H1 (cell line): ENCODE measurements around the gene TXNRD2. TPM values are rescaled to one million over a fixed set of nuclear protein-coding genes. Genes with fewer than 3 reads are reported as not detected.

ENCODE experiments used
- CTCF ChIA-PET: fragments of 300-600 bp; sonication (Branson Sonifier 250); formaldehyde crosslinking; loops from one replicate; lab custom pipeline; 2021; ENCODE audit not compliant: partially characterized antibody; lab: Charles Lee
- POLR2A ChIA-PET: fragments of 300-600 bp; sonication (Branson Sonifier 250); formaldehyde crosslinking; loops from one replicate; lab custom pipeline; 2021; ENCODE audit warnings: inconsistent platforms; ENCODE audit not compliant: partially characterized antibody; lab: Charles Lee
- DNase-seq, 2 experiments: peaks; one replicate each; pipeline versions ENCODE4 v3.0.0 to v3.0.0-alpha.2; 2010 to 2022; ENCODE audit warnings: low spot score in 2 of 2, low read depth in 1 of 2, mixed read lengths in 1 of 2
- FAIRE-seq: peaks from 2 replicates; lab custom pipeline; 2011; peaks lifted over from hg19 to GRCh38; lab: Jason Lieb, UNC
- H2AFZ ChIP-seq: 2 replicates; pipeline ENCODE4 v1.8.1; 2012; ENCODE audit warnings: low read length, inconsistent platforms
- H2AK5ac ChIP-seq: 2 replicates; pipeline ENCODE4 v1.6.1; 2013; ENCODE audit warnings: low read depth, low read length
- H2BK120ac ChIP-seq: replicated peaks from 2 replicates; pipeline ENCODE3; 2013; ENCODE audit warnings: low read depth, low read length, inconsistent platforms
- H2BK12ac ChIP-seq: 2 replicates; pipeline ENCODE4 v1.6.1; 2013; ENCODE audit warnings: low read depth, low read length
- H2BK15ac ChIP-seq: 2 replicates; pipeline ENCODE4 v1.6.1; 2013; ENCODE audit warnings: low read length
- H2BK20ac ChIP-seq: 2 replicates; pipeline ENCODE4 v1.6.1; 2013; ENCODE audit warnings: low read length
- H2BK5ac ChIP-seq: 2 replicates; pipeline ENCODE4 v1.6.1; 2013; ENCODE audit warnings: low read depth, low read length
- H3K14ac ChIP-seq: 2 replicates; pipeline ENCODE4 v1.6.1; 2013; ENCODE audit warnings: inconsistent platforms; ENCODE audit not compliant: insufficient read length
- H3K18ac ChIP-seq: 2 replicates; pipeline ENCODE4 v1.6.1; 2013; ENCODE audit warnings: low read length; ENCODE audit errors: extremely low read depth
- H3K23ac ChIP-seq: 2 replicates; pipeline ENCODE4 v1.6.1; 2013; ENCODE audit warnings: inconsistent platforms; ENCODE audit not compliant: insufficient read length
- H3K23me2 ChIP-seq: 2 replicates; pipeline ENCODE4 v1.6.1; 2013; ENCODE audit warnings: low read depth, low read length
- H3K27ac ChIP-seq: 2 replicates; pipeline ENCODE4 v1.6.1; 2011; ENCODE audit warnings: low read depth, low read length, inconsistent platforms
- H3K27me3 ChIP-seq, 4 experiments: replicated peaks in 1 of 4; 1 replicate in 1 of 4; 2 replicates in 3 of 4; pipeline versions ENCODE4 v1.6.1 to v1.8.1; 2011 to 2013; ENCODE audit warnings: low read length in 3 of 4, mild to moderate bottlenecking in 3 of 4, inconsistent platforms in 2 of 4, mixed read lengths in 2 of 4, moderate library complexity in 1 of 4; ENCODE audit not compliant: control insufficient read depth in 3 of 4, insufficient read depth in 3 of 4; ENCODE audit errors: extremely low read depth in 1 of 4
- H3K36me3 ChIP-seq, 4 experiments: 2 replicates each; pipeline versions ENCODE4 v1.6.1 to v1.8.1; 2011 to 2013; ENCODE audit warnings: mild to moderate bottlenecking in 4 of 4, low read length in 3 of 4, moderate library complexity in 2 of 4, control low read depth in 1 of 4, inconsistent platforms in 1 of 4; ENCODE audit not compliant: insufficient read depth in 4 of 4, control insufficient read depth in 2 of 4
- H3K4ac ChIP-seq: replicated peaks from 2 replicates; pipeline ENCODE3; 2013; ENCODE audit warnings: low read length, low read depth, mixed read lengths, inconsistent platforms; ENCODE audit not compliant: insufficient read length
- H3K4me1 ChIP-seq, 4 experiments: replicated peaks in 1 of 4; 1 replicate in 1 of 4; 2 replicates in 3 of 4; pipeline versions ENCODE4 v1.6.1 to v1.8.1; 2011 to 2013; ENCODE audit warnings: low read length in 3 of 4, inconsistent platforms in 2 of 4, mixed read lengths in 1 of 4; ENCODE audit not compliant: insufficient read depth in 4 of 4, control insufficient read depth in 3 of 4
- H3K4me2 ChIP-seq, 2 experiments: 2 replicates each; pipeline versions ENCODE4 v1.6.1 to v1.8.1; 2011 to 2013; ENCODE audit warnings: low read depth in 2 of 2, low read length in 2 of 2, control low read depth in 1 of 2, inconsistent platforms in 1 of 2, mild to moderate bottlenecking in 1 of 2; ENCODE audit not compliant: insufficient read depth in 1 of 2
- H3K4me3 ChIP-seq, 4 experiments: fragments of 200-600, 300-600 bp in 1 of 4; sonication (generic), shearing (Covaris generic), sonication (Bioruptor Twin) in 1 of 4; 2 replicates each; pipeline versions ENCODE4 v1.5.1 to v1.8.1; 2011 to 2016; ENCODE audit warnings: low read length in 4 of 4, low read depth in 3 of 4, control low read depth in 2 of 4, inconsistent platforms in 2 of 4, mild to moderate bottlenecking in 2 of 4, mixed read lengths in 1 of 4, moderate library complexity in 1 of 4; ENCODE audit not compliant: insufficient read depth in 2 of 4; ENCODE audit errors: extremely low read depth in 1 of 4
- H3K56ac ChIP-seq: replicated peaks from 2 replicates; pipeline ENCODE3; 2013; ENCODE audit warnings: low read depth, mild to moderate bottlenecking, mixed read lengths, low read length, inconsistent platforms; ENCODE audit not compliant: insufficient read length
- H3K79me1 ChIP-seq: 2 replicates; pipeline ENCODE4 v1.6.1; 2013; ENCODE audit warnings: low read depth, low read length, control low read depth
- H3K79me2 ChIP-seq, 2 experiments: 2 replicates each; pipeline versions ENCODE4 v1.6.1 to v1.8.1; 2012 to 2013; ENCODE audit warnings: low read length in 2 of 2, mild to moderate bottlenecking in 2 of 2, inconsistent platforms in 1 of 2; ENCODE audit not compliant: insufficient read depth in 2 of 2, control insufficient read depth in 1 of 2
- H3K9ac ChIP-seq, 4 experiments: replicated peaks in 1 of 4; 1 replicate in 1 of 4; 2 replicates in 3 of 4; pipeline versions ENCODE4 v1.6.1 to v1.8.1; 2011 to 2013; ENCODE audit warnings: low read depth in 3 of 4, low read length in 3 of 4, control low read depth in 2 of 4, mild to moderate bottlenecking in 2 of 4, moderate library complexity in 2 of 4, inconsistent platforms in 1 of 4; ENCODE audit errors: extremely low read depth in 1 of 4
- H3K9me3 ChIP-seq, 2 experiments: 2 replicates each; pipeline versions ENCODE4 v1.6.1 to v1.8.1; 2012 to 2013; ENCODE audit warnings: mild to moderate bottlenecking in 2 of 2, moderate library complexity in 2 of 2, control low read depth in 1 of 2, inconsistent platforms in 1 of 2, low read depth in 1 of 2, low read length in 1 of 2, mixed read lengths in 1 of 2; ENCODE audit not compliant: insufficient read depth in 2 of 2
- H4K20me1 ChIP-seq, 2 experiments: replicated peaks in 1 of 2; 2 replicates each; pipeline versions ENCODE3 to v1.8.1; 2011 to 2013; ENCODE audit warnings: inconsistent platforms in 2 of 2, low read length in 2 of 2, mild to moderate bottlenecking in 1 of 2; ENCODE audit not compliant: insufficient read depth in 2 of 2, control insufficient read depth in 1 of 2
- H4K5ac ChIP-seq: 2 replicates; pipeline ENCODE4 v1.6.1; 2013; ENCODE audit warnings: low read length, low read depth, mixed read lengths, inconsistent platforms; ENCODE audit not compliant: insufficient read length
- H4K8ac ChIP-seq: 2 replicates; pipeline ENCODE4 v1.8.0; 2013; ENCODE audit warnings: mild to moderate bottlenecking, moderate library complexity, low read length, inconsistent platforms; ENCODE audit not compliant: insufficient read depth; ENCODE audit errors: extremely low read depth
- H4K91ac ChIP-seq: replicated peaks from 2 replicates; pipeline ENCODE3; 2013; ENCODE audit warnings: low read length, mixed read lengths, inconsistent platforms; ENCODE audit not compliant: insufficient read length
- ASH2L ChIP-seq: fragments of 200-600, 300-600 bp; sonication (generic); IDR thresholded peaks from one replicate; pipeline ENCODE4 v1.7.1; 2017; ENCODE audit warnings: low read length
- CHD1 ChIP-seq: IDR thresholded peaks from 2 replicates; pipeline ENCODE4 v1.6.1; 2012; ENCODE audit warnings: low read depth, low read length, improper control_type of control experiment
- CHD2 ChIP-seq: IDR thresholded peaks from 2 replicates; pipeline ENCODE4 v1.6.1; 2012; ENCODE audit warnings: low read length, improper control_type of control experiment
- MAX ChIP-seq: IDR thresholded peaks from 2 replicates; pipeline ENCODE4 v1.6.1; 2012; ENCODE audit warnings: inconsistent platforms
- WGBS, 2 experiments: shearing (Covaris generic) in 1 of 2; methylation state at CpG; one replicate each; pipeline versions ENCODE4 v1.1.6 to v1.1.7; 2013 to 2015; ENCODE audit warnings: low lambda C conversion rate in 2 of 2, mixed read lengths in 2 of 2, inconsistent platforms in 1 of 2, low coverage in 1 of 2, missing lambda C conversion rate in 1 of 2; ENCODE audit not compliant: insufficient replicate concordance in 2 of 2, insufficient coverage in 1 of 2, insufficient read length in 1 of 2; ENCODE audit errors: extremely low coverage in 1 of 2, missing lambda C conversion rate in 1 of 2; 5-methylcytosine and 5-hydroxymethylcytosine counted together
- polyA plus RNA-seq, 7 experiments: library from polyadenylated mRNA; depleted of rRNA in 3 of 7; stranded (reverse) in 5 of 7; unstranded in 2 of 7; fragments of >200 nt in 5 of 7; fragments of 200-250 nt in 2 of 7; gene quantifications; 1 replicate in 5 of 7; 2 replicates in 1 of 7; 4 replicates in 1 of 7; pipeline versions ENCODE4 v1.2.1 to v1.2.3, GENCODE V29; 2011 to 2013; ENCODE audit warnings: missing spikeins in 2 of 7, mixed read lengths in 2 of 7
- total RNA-seq: library from RNA; stranded (reverse); fragmentation: NEBNext Ultra II Directional; extraction: Animal tissue kit (Norgen Biotek cat#: 25700); gene quantifications from 2 replicates; pipeline ENCODE4 v1.2.1, GENCODE V29; 2021

Gene TXNRD2
- total and polyA plus RNA-seq, 2 of the 8 experiments (the other 6 are each of a cell fraction or from before 2014, with no cell fraction given), result 14.8 to 21.9 TPM

GRCh38 chr22:19827341-19828034 is 114.1 kb downstream of the TXNRD2 start:
- WGBS, 2 experiments, result 82% methylated on average over 10 of the region's 10 CpGs; no CpG with 5 or more reads in 1 of the 2 experiments
- no peak for FAIRE-seq
- CTCF ChIA-PET, result no interaction called here

More at GRCh38 chr22:19827341-19828034, 114.1 kb downstream of the TXNRD2 start:
- Histone ChIP-seq H4K5ac (no peak overlapping the region), H3K27ac (no peak overlapping the region), H2BK5ac (no peak overlapping the region), H3K23me2 (no peaks in the 10 kb centered on the region), H2BK12ac (no peak overlapping the region), H3K4me2 (no peak overlapping the region), H3K36me3 (no peaks in the 10 kb centered on the region), H2BK20ac (no peak overlapping the region), H3K4ac (no peak overlapping the region), H3K27me3 (peaks cover 0 to 2% (median 0%) of the 10 kb centered on the region in 4 experiments; a peak in 1 of 7 replicates), H3K56ac (no peak overlapping the region), H3K9me3 (no peaks in the 10 kb centered on the region; a peak in 1 of 4 replicates), H3K4me1 (peaks cover 0 to 3% (median 0%) of the 10 kb centered on the region in 4 experiments; a peak in 3 of 7 replicates), H2AK5ac (no peak overlapping the region), H3K23ac (no peak overlapping the region), H2BK120ac (no peak overlapping the region), H3K14ac (no peak overlapping the region), H2AFZ (no peak overlapping the region), H3K18ac (no peak overlapping the region), H3K79me1 (no peaks in the 10 kb centered on the region), H2BK15ac (no peak overlapping the region), H4K91ac (no peak overlapping the region), H3K9ac (no peak overlapping the region), H3K79me2 (no peaks in the 10 kb centered on the region), H4K20me1 (peaks cover 0 to 5% of the 10 kb centered on the region in 2 experiments), H3K4me3 (no peak overlapping the region), H4K8ac (no peak overlapping the region)
- POLR2A ChIA-PET, result no interaction called here
- no peak for TF ChIP-seq CHD1
- TF ChIP-seq CHD2, result no peak
- no peak for TF ChIP-seq MAX
- TF ChIP-seq ASH2L, result no peak
- DNase-seq, result no peak
